OCI-LY3 (cell line): ENCODE measurements around the gene RAB3GAP2.

Experiments used
- H2AFZ ChIP-seq: fragments of 200-600, 300-600 bp; shearing (Covaris generic); 2 replicates; pipeline ENCODE4 v1.6.0; 2014; ENCODE audit warnings: antibody characterized with exemption, low read depth, low read length
- H3K27ac ChIP-seq: fragments of 200-600, 300-600 bp; sonication (generic); 2 replicates; pipeline ENCODE4 v1.5.1; 2014; ENCODE audit warnings: mild to moderate bottlenecking, low read length, moderate library complexity, mixed read lengths
- H3K27me3 ChIP-seq: fragments of 200-600, 300-600 bp; sonication (generic); 2 replicates; pipeline ENCODE4 v1.6.1; 2014; ENCODE audit warnings: low read depth, low read length, mixed read lengths
- H3K36me3 ChIP-seq: fragments of 200-600, 300-600 bp; sonication (generic); replicated peaks from 2 replicates; pipeline ENCODE3; 2014; ENCODE audit warnings: low read depth, low read length, mixed read lengths
- H3K4me1 ChIP-seq: fragments of 300-600, 200-600 bp; sonication (generic); 2 replicates; pipeline ENCODE4 v1.6.1; 2014; ENCODE audit warnings: low read length, mixed read lengths
- H3K4me2 ChIP-seq: fragments of 200-600, 300-600 bp; sonication (generic); 2 replicates; pipeline ENCODE4 v1.6.1; 2014; ENCODE audit warnings: low read length, mixed read lengths
- H3K4me3 ChIP-seq: fragments of 300-600, 200-600 bp; sonication (generic); 2 replicates; pipeline ENCODE4 v1.5.1; 2014; ENCODE audit warnings: antibody characterized with exemption, mild to moderate bottlenecking, low read length, moderate library complexity
- H3K79me2 ChIP-seq: fragments of 300-600, 200-600 bp; shearing (Covaris generic); 2 replicates; pipeline ENCODE4 v1.6.1; 2014; ENCODE audit warnings: mild to moderate bottlenecking, low read length, mixed read lengths
- H3K9ac ChIP-seq: fragments of 300-600, 200-600 bp; shearing (Covaris generic); 2 replicates; pipeline ENCODE4 v1.6.0; 2014; ENCODE audit warnings: mild to moderate bottlenecking, low read length, moderate library complexity
- H3K9me3 ChIP-seq: fragments of 200-600, 300-600 bp; shearing (Covaris generic); 2 replicates; pipeline ENCODE4 v1.6.1; 2014; ENCODE audit warnings: low read length, mixed read lengths; ENCODE audit not compliant: insufficient read depth
- H4K20me1 ChIP-seq: fragments of 200-600, 300-600 bp; sonication (generic); 2 replicates; pipeline ENCODE4 v1.6.1; 2016; ENCODE audit warnings: low read length, mixed read lengths; ENCODE audit not compliant: insufficient read depth
- CTCF ChIP-seq: fragments of 200-600, 300-600 bp; sonication (generic); IDR thresholded peaks from 2 replicates; pipeline ENCODE4 v1.5.1; 2014; ENCODE audit warnings: antibody characterized with exemption, low read length, low read depth
- EZH2phosphoT487 ChIP-seq: fragments of 200-600 bp; shearing (Covaris generic); IDR thresholded peaks from 2 replicates; pipeline ENCODE4 v1.6.1; 2018; ENCODE audit warnings: antibody characterized with exemption, mixed run types, low read depth

Gene RAB3GAP2

GRCh38 chr1:220275430-220275829, 3.2 kb upstream of the RAB3GAP2 start:
- no peak overlapping the region for H3K4me3 ChIP-seq
- TF ChIP-seq CTCF (no peak), EZH2phosphoT487 (no peak)
- no peak overlapping the region for H3K9ac ChIP-seq
- no peaks in the 10 kb centered on the region for H3K27me3 ChIP-seq
- no peak overlapping the region for H2AFZ ChIP-seq
- no peak overlapping the region for H3K27ac ChIP-seq
- H3K9me3 ChIP-seq: no peaks in the 10 kb centered on the region
- peaks cover 6% of the 10 kb centered on the region for H4K20me1 ChIP-seq
- peaks cover 10% of the 10 kb centered on the region for H3K36me3 ChIP-seq
- peaks cover 18% of the 10 kb centered on the region for H3K79me2 ChIP-seq
- no peak overlapping the region for H3K4me2 ChIP-seq
- peaks cover 38% of the 10 kb centered on the region for H3K4me1 ChIP-seq

GRCh38 chr1:220274251-220274855, 2.1 kb upstream of the RAB3GAP2 start:
- Histone ChIP-seq H3K79me2 (peaks cover 29% of the 10 kb centered on the region), H3K27me3 (no peaks in the 10 kb centered on the region), H3K4me2 (no peak overlapping the region), H3K27ac (no peak overlapping the region), H2AFZ (no peak overlapping the region), H3K4me1 (peaks cover 36% of the 10 kb centered on the region), H3K36me3 (peaks cover 20% of the 10 kb centered on the region), H3K9ac (no peak overlapping the region), H3K9me3 (no peaks in the 10 kb centered on the region), H4K20me1 (peaks cover 13% of the 10 kb centered on the region), H3K4me3 (no peak overlapping the region)
- TF ChIP-seq EZH2phosphoT487 (no peak), CTCF (no peak)

GRCh38 chr1:220272841-220273090, 513 bp upstream of the RAB3GAP2 start:
- Histone ChIP-seq H3K4me1 (peaks cover 23% of the 10 kb centered on the region), H3K4me2 (peak overlapping the region; percentile 70), H3K9me3 (no peaks in the 10 kb centered on the region), H3K36me3 (peaks cover 36% of the 10 kb centered on the region), H2AFZ (peak overlapping the region; percentile 75), H3K9ac (peak overlapping the region; percentile 65), H4K20me1 (peaks cover 26% of the 10 kb centered on the region), H3K27ac (peak overlapping the region; percentile 62), H3K4me3 (peak overlapping the region; percentile 94), H3K27me3 (no peaks in the 10 kb centered on the region), H3K79me2 (peaks cover 44% of the 10 kb centered on the region)
- TF ChIP-seq EZH2phosphoT487: no peak
- TF ChIP-seq CTCF: no peak

- Histone ChIP-seq H3K4me3 (peak overlapping the region; percentile 94), H3K27me3 (no peaks in the 10 kb centered on the region), H4K20me1 (peaks cover 37% of the 10 kb centered on the region), H3K27ac (peak overlapping the region; percentile 67), H3K4me2 (peak overlapping the region; percentile 94), H3K4me1 (peaks cover 23% of the 10 kb centered on the region), H3K9me3 (no peaks in the 10 kb centered on the region), H3K36me3 (peaks cover 47% of the 10 kb centered on the region), H3K79me2 (peaks cover 55% of the 10 kb centered on the region), H3K9ac (peak overlapping the region; percentile 95), H2AFZ (no peak overlapping the region)
- TF ChIP-seq CTCF (no peak), EZH2phosphoT487 (no peak)
Measured at GRCh38 chr1:220271706-220272046, 577 bp downstream of the RAB3GAP2 start.
